GM04504 (cell line): ENCODE data around the gene EPHA5.
"Not testable (repeated sequence)": the region's sequence is repeated elsewhere in the genome, so short reads cannot be mapped to it uniquely, and the experiment has no call there.

Source experiments
- DNase-seq: peaks from one replicate; pipeline ENCODE4 v3.0.0-alpha.2; 2012; ENCODE audit warnings: low read depth

EPHA5 gene

GRCh38 chr4:65367306-65367705, 303.0 kb downstream of the EPHA5 start:
- no peak for DNase-seq

GRCh38 chr4:65358914-65359313, 311.4 kb downstream of the EPHA5 start:
- DNase-seq = no peak

- DNase-seq = no peak
Observed at GRCh38 chr4:65353098-65353497, 317.2 kb downstream of the EPHA5 start.

GRCh38 chr4:65344278-65344825, 325.9 kb downstream of the EPHA5 start:
- no peak for DNase-seq

- no peak for DNase-seq
Observed at GRCh38 chr4:65343342-65343741, 326.9 kb downstream of the EPHA5 start.

- DNase-seq = no peak
Observed at GRCh38 chr4:65341557-65341956, 328.7 kb downstream of the EPHA5 start.

GRCh38 chr4:65340382-65341109, 329.7 kb downstream of the EPHA5 start:
- no peak for DNase-seq

GRCh38 chr4:65337371-65337770, 332.9 kb downstream of the EPHA5 start:
- no peak for DNase-seq

- no peak for DNase-seq
Observed at GRCh38 chr4:65336465-65336864, 333.8 kb downstream of the EPHA5 start.

- no peak for DNase-seq
Observed at GRCh38 chr4:65316534-65316933, 353.8 kb downstream of the EPHA5 start.

GRCh38 chr4:65311120-65311519, 359.2 kb downstream of the EPHA5 start:
- DNase-seq = no peak

GRCh38 chr4:65310586-65310985, 359.7 kb downstream of the EPHA5 start:
- no peak for DNase-seq

- DNase-seq = not testable (repeated sequence)
Observed at GRCh38 chr4:65308626-65309025, 361.7 kb downstream of the EPHA5 start.

GRCh38 chr4:65302145-65302544, 368.1 kb downstream of the EPHA5 start:
- no peak for DNase-seq

GRCh38 chr4:65296246-65296645, 374.0 kb downstream of the EPHA5 start:
- no peak for DNase-seq

GRCh38 chr4:65287071-65287470, 383.2 kb downstream of the EPHA5 start:
- no peak for DNase-seq
